Activated CD8-positive, alpha-beta T cell treated with anti-CD3 and anti-CD28 coated beads for 36 hours (primary cell): Measurements from ENCODE around the gene CPB2. TPM values are rescaled to one million over a fixed set of nuclear protein-coding genes. Genes with fewer than 3 reads are reported as not detected.

Experiments
- ATAC-seq: fragments of 200-7000 bp; cut with Tn5 transposase; one replicate; pipeline ENCODE4 v1.10.0; 2021; ENCODE audit warnings: mild to moderate bottlenecking, moderate library complexity
- CTCF ChIA-PET: fragments of 350-600 bp; sonication (Branson Sonifier 250); formaldehyde crosslinking; loops from one replicate; lab custom pipeline; 2021; ENCODE audit warnings: antibody characterized with exemption; lab: Charles Lee
- POLR2A ChIA-PET: fragments of 350-600 bp; sonication (Branson Sonifier 250); formaldehyde crosslinking; loops from one replicate; lab custom pipeline; 2021; ENCODE audit warnings: antibody characterized with exemption; lab: Charles Lee
- DNase-seq: peaks from one replicate; pipeline ENCODE4 v3.0.0-alpha.2; 2020
- H3K27ac Mint-ChIP-seq: one replicate; pipeline ENCODE4 v1.8.0; 2021; ENCODE audit warnings: mild to moderate bottlenecking, mixed read lengths
- H3K27me3 Mint-ChIP-seq: one replicate; pipeline ENCODE4 v1.8.0; 2021; ENCODE audit warnings: mixed read lengths
- H3K36me3 Mint-ChIP-seq: one replicate; pipeline ENCODE4 v1.8.0; 2021; ENCODE audit warnings: low read depth, mixed read lengths
- H3K4me1 Mint-ChIP-seq: one replicate; pipeline ENCODE4 v1.8.0; 2021; ENCODE audit warnings: low read depth, mixed read lengths
- H3K4me3 Mint-ChIP-seq: one replicate; pipeline ENCODE4 v1.8.0; 2021; ENCODE audit warnings: mild to moderate bottlenecking, moderate library complexity, mixed read lengths
- H3K9me3 Mint-ChIP-seq: one replicate; pipeline ENCODE4 v1.8.0; 2021; ENCODE audit warnings: mixed read lengths
- CTCF ChIP-seq: fragments of 200-600 bp; IDR thresholded peaks from one replicate; pipeline ENCODE4 v1.8.0; 2022; ENCODE audit warnings: antibody characterized with exemption, mild to moderate bottlenecking
- intact Hi-C: fragments of 100-400 bp; cut with micrococcal nuclease; formaldehyde crosslinking; loops from one replicate; pipeline ENCODE4 v1.10.0; 2022
- total RNA-seq, 2 experiments: library from RNA; stranded (reverse); gene quantifications; one replicate each; pipeline ENCODE4 v1.2.3, GENCODE V29; 2021

The CPB2 gene
- total RNA-seq, 2 experiments from 2014 or later: not detected

GRCh38 chr13:46077265-46077664 lies 27.6 kb downstream of the CPB2 start:
- ChIA-PET POLR2A (no interaction called here), CTCF (interaction anchor here (0.9 kb wide), 1 partner anchor 44 kb away, joined by 3 read pairs; no protein-coding TSS in a partner anchor)
- H3K4me1 Mint-ChIP-seq: peaks cover 16% of the 10 kb centered on the region
- TF ChIP-seq CTCF: no peak
- no peaks in the 10 kb centered on the region for H3K27me3 Mint-ChIP-seq
- ATAC-seq: no peak
- no peaks in the 10 kb centered on the region for H3K36me3 Mint-ChIP-seq
- no peak for DNase-seq
- no peaks in the 10 kb centered on the region for H3K9me3 Mint-ChIP-seq
- intact Hi-C loops: no loop called here
- H3K27ac Mint-ChIP-seq: no peak overlapping the region
- no peak overlapping the region for H3K4me3 Mint-ChIP-seq

- Mint-ChIP-seq H3K27ac (no peak overlapping the region), H3K9me3 (no peaks in the 10 kb centered on the region), H3K27me3 (no peaks in the 10 kb centered on the region), H3K36me3 (no peaks in the 10 kb centered on the region), H3K4me3 (no peak overlapping the region), H3K4me1 (peaks cover 16% of the 10 kb centered on the region)
- DNase-seq (no peak), ATAC-seq (no peak)
- intact Hi-C loops: no loop called here
- CTCF ChIA-PET: interaction anchor here (0.9 kb wide), 1 partner anchor 44 kb away, joined by 3 read pairs; no protein-coding TSS in a partner anchor
- POLR2A ChIA-PET: no interaction called here
- TF ChIP-seq CTCF: no peak
Measured at GRCh38 chr13:46076827-46077226, 28.0 kb downstream of the CPB2 start.

- peaks cover 16% of the 10 kb centered on the region for H3K4me1 Mint-ChIP-seq
- no peaks in the 10 kb centered on the region for H3K36me3 Mint-ChIP-seq
- H3K4me3 Mint-ChIP-seq: no peak overlapping the region
- no peak for DNase-seq
- ATAC-seq: no peak
- POLR2A ChIA-PET: no interaction called here
- intact Hi-C loops: no loop called here
- H3K9me3 Mint-ChIP-seq: no peaks in the 10 kb centered on the region
- no peaks in the 10 kb centered on the region for H3K27me3 Mint-ChIP-seq
- CTCF ChIA-PET: no interaction called here
- no peak for TF ChIP-seq CTCF
- no peak overlapping the region for H3K27ac Mint-ChIP-seq
Measured at GRCh38 chr13:46075811-46076210, 29.0 kb downstream of the CPB2 start.

- TF ChIP-seq CTCF: no peak
- ChIA-PET POLR2A (interaction anchor here (1.3 kb wide), 1 partner anchor 19 kb away, joined by 5 read pairs; the partner anchor contains the start of gene ZC3H13), CTCF (no interaction called here)
- Mint-ChIP-seq H3K36me3 (no peaks in the 10 kb centered on the region), H3K27me3 (no peaks in the 10 kb centered on the region), H3K9me3 (no peaks in the 10 kb centered on the region), H3K4me3 (no peak overlapping the region), H3K27ac (no peak overlapping the region), H3K4me1 (no peaks in the 10 kb centered on the region)
- DNase-seq (no peak), ATAC-seq (no peak)
- intact Hi-C loops: no loop called here
Measured at GRCh38 chr13:46071590-46072249, 33.1 kb downstream of the CPB2 start.

- CTCF ChIA-PET: interaction anchor here (1.2 kb wide), 1 partner anchor 9 kb away, joined by 3 read pairs; no protein-coding TSS in a partner anchor
- DNase-seq: no peak
- H3K4me3 Mint-ChIP-seq: no peak overlapping the region
- H3K27ac Mint-ChIP-seq: no peak overlapping the region
- no peak for TF ChIP-seq CTCF
- intact Hi-C loops: no loop called here
- POLR2A ChIA-PET: no interaction called here
- no peaks in the 10 kb centered on the region for H3K9me3 Mint-ChIP-seq
- H3K36me3 Mint-ChIP-seq: no peaks in the 10 kb centered on the region
- no peaks in the 10 kb centered on the region for H3K4me1 Mint-ChIP-seq
- ATAC-seq: no peak
- H3K27me3 Mint-ChIP-seq: no peaks in the 10 kb centered on the region
Measured at GRCh38 chr13:46063292-46063691, 41.5 kb downstream of the CPB2 start.
